ENCODE measurements around the gene PDE4A. TPM values are rescaled to one million over a fixed set of nuclear protein-coding genes. Genes with fewer than 3 reads are reported as not detected.

Gene PDE4A
- total and polyA plus RNA-seq, 2 of the 13 experiments (the other 11 are each of a cell fraction or from before 2014, with no cell fraction given) = 1.1 to 4.1 TPM

DNA sequence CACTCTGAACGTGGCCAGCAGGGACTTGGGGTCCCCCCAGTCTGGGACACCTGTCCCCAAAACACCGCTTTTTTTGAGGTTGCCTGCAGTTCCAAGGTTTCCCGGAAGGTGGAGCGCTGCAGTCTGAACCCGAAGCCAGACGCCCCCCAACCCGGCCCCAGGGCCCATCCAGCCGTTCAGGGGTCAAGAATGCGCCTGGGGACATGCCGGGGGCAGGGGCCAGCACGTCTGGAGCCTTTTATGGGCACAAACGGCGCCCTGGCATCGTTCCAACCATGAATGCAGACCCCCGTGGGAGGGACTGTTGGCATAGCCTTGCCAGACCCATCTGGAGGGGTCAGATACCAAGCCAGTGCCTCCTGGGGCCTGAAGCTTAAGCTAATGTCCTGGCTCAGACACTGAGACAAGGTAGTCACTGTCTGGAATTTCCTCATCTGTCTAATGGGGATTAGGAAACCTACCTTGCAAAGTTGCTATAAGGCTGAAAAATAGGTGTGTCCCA, 90.0 kb downstream of the PDE4A start (continued):
- TF ChIP-seq ELF4 (CRISPR knock-in tag; IDR thresholded peaks at IDR 0.05; ENCODE audit: borderline replicate concordance) (no peak), ISL2 (CRISPR knock-in tag; IDR thresholded peaks at IDR 0.05) (no peak), ZNF260 (CRISPR knock-in tag; IDR thresholded peaks at IDR 0.05; ENCODE audit: borderline replicate concordance, low read depth) (no peak), ZNF615 (CRISPR knock-in tag; IDR thresholded peaks at IDR 0.05; ENCODE audit: borderline replicate concordance) (no peak), FOXP1 (IDR thresholded peaks at IDR 0.05) (no peak), FOXP1 (CRISPR knock-in tag; IDR thresholded peaks at IDR 0.05) (no peak), SRSF4 (IDR thresholded peaks at IDR 0.05; ENCODE audit: low read depth, low read length, poor library complexity, severe bottlenecking) (no peak), HNRNPL (IDR thresholded peaks at IDR 0.05; ENCODE audit: low read depth, low read length) (0 out of 2 replicates have a peak, but pooled peaks have one; percentile 32)
- TF ChIP-seq, protein P1, sequence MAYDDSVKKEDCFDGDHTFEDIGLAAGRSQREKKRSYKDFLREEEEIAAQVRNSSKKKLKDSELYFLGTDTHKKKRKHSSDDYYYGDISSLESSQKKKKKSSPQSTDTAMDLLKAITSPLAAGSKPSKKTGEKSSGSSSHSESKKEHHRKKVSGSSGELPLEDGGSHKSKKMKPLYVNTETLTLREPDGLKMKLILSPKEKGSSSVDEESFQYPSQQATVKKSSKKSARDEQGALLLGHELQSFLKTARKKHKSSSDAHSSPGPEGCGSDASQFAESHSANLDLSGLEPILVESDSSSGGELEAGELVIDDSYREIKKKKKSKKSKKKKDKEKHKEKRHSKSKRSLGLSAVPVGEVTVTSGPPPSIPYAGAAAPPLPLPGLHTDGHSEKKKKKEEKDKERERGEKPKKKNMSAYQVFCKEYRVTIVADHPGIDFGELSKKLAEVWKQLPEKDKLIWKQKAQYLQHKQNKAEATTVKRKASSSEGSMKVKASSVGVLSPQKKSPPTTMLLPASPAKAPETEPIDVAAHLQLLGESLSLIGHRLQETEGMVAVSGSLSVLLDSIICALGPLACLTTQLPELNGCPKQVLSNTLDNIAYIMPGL (CRISPR knock-in tag; IDR thresholded peaks at IDR 0.05; ENCODE audit: borderline replicate concordance in 1 of 2, low read depth in 1 of 2) = peak; percentile 32 to 59; a peak in 2 of 4 replicates
- TF ChIP-seq, protein P2, sequence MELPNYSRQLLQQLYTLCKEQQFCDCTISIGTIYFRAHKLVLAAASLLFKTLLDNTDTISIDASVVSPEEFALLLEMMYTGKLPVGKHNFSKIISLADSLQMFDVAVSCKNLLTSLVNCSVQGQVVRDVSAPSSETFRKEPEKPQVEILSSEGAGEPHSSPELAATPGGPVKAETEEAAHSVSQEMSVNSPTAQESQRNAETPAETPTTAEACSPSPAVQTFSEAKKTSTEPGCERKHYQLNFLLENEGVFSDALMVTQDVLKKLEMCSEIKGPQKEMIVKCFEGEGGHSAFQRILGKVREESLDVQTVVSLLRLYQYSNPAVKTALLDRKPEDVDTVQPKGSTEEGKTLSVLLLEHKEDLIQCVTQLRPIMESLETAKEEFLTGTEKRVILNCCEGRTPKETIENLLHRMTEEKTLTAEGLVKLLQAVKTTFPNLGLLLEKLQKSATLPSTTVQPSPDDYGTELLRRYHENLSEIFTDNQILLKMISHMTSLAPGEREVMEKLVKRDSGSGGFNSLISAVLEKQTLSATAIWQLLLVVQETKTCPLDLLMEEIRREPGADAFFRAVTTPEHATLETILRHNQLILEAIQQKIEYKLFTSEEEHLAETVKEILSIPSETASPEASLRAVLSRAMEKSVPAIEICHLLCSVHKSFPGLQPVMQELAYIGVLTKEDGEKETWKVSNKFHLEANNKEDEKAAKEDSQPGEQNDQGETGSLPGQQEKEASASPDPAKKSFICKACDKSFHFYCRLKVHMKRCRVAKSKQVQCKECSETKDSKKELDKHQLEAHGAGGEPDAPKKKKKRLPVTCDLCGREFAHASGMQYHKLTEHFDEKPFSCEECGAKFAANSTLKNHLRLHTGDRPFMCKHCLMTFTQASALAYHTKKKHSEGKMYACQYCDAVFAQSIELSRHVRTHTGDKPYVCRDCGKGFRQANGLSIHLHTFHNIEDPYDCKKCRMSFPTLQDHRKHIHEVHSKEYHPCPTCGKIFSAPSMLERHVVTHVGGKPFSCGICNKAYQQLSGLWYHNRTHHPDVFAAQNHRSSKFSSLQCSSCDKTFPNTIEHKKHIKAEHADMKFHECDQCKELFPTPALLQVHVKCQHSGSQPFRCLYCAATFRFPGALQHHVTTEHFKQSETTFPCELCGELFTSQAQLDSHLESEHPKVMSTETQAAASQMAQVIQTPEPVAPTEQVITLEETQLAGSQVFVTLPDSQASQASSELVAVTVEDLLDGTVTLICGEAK (IDR thresholded peaks at IDR 0.05) = no peak
- TF ChIP-seq, protein P2 (CRISPR knock-in tag; IDR thresholded peaks at IDR 0.05) = no peak
- TF ChIP-seq, protein P3, sequence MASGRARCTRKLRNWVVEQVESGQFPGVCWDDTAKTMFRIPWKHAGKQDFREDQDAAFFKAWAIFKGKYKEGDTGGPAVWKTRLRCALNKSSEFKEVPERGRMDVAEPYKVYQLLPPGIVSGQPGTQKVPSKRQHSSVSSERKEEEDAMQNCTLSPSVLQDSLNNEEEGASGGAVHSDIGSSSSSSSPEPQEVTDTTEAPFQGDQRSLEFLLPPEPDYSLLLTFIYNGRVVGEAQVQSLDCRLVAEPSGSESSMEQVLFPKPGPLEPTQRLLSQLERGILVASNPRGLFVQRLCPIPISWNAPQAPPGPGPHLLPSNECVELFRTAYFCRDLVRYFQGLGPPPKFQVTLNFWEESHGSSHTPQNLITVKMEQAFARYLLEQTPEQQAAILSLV (CRISPR knock-in tag; IDR thresholded peaks at IDR 0.05; ENCODE audit: borderline replicate concordance) = no peak
